MCF 10A (cell line): ENCODE results near the gene GLB1L3. TPM values are rescaled to one million over a fixed set of nuclear protein-coding genes. Genes with fewer than 3 reads are reported as not detected.
A peak's percentile ranks its signal among the peaks of the same experiment; 100 is the strongest.

Experiments used
- BruUV-seq: library from RNA; stranded (reverse); fragments of 400-500 nt; replicated peaks from 2 replicates; lab custom pipeline; 2021; lab: Mats Ljungman, UMichigan
- CTCF ChIA-PET: fragments of 300-600 bp; sonication (Branson Sonifier 250); formaldehyde crosslinking; extraction: SDS; loops from one replicate; lab custom pipeline; 2021; ENCODE audit warnings: antibody characterized with exemption, inconsistent platforms; lab: Yijun Ruan, JAX
- POLR2A ChIA-PET: fragments of 300-600, 350-650 bp; sonication (Branson Sonifier 250); formaldehyde crosslinking; extraction: SDS; loops from one replicate; lab custom pipeline; 2020; ENCODE audit warnings: antibody characterized with exemption, inconsistent platforms; lab: Yijun Ruan, JAX
- DNase-seq: peaks from one replicate; pipeline ENCODE4 v3.0.0-alpha.2; 2018; ENCODE audit not compliant: unreplicated experiment
- H3K27ac Mint-ChIP-seq: one replicate; pipeline ENCODE4 v1.8.0; 2022; ENCODE audit warnings: mild to moderate bottlenecking, low read depth, mixed read lengths; ENCODE audit not compliant: unreplicated experiment
- H3K27me3 Mint-ChIP-seq: one replicate; pipeline ENCODE4 v1.8.0; 2022; ENCODE audit warnings: mixed read lengths; ENCODE audit not compliant: insufficient read depth, unreplicated experiment
- H3K36me3 Mint-ChIP-seq: one replicate; pipeline ENCODE4 v1.8.0; 2022; ENCODE audit warnings: mild to moderate bottlenecking, moderate library complexity, mixed read lengths; ENCODE audit not compliant: insufficient read depth, unreplicated experiment
- H3K4me1 Mint-ChIP-seq: one replicate; pipeline ENCODE4 v1.8.0; 2022; ENCODE audit warnings: mixed read lengths; ENCODE audit not compliant: insufficient read depth, unreplicated experiment
- H3K4me3 Mint-ChIP-seq: one replicate; pipeline ENCODE4 v1.8.0; 2022; ENCODE audit warnings: mild to moderate bottlenecking, moderate library complexity, mixed read lengths; ENCODE audit not compliant: unreplicated experiment
- H3K9me3 Mint-ChIP-seq: one replicate; pipeline ENCODE4 v1.8.0; 2022; ENCODE audit warnings: mixed read lengths; ENCODE audit not compliant: unreplicated experiment
- CTCF ChIP-seq: fragments of 200-600 bp; IDR thresholded peaks from one replicate; pipeline ENCODE4 v1.8.0; 2022; ENCODE audit warnings: antibody characterized with exemption, mild to moderate bottlenecking; ENCODE audit not compliant: unreplicated experiment
- intact Hi-C: fragments of 100-400 bp; cut with micrococcal nuclease; formaldehyde crosslinking; loops from 2 replicates; pipeline ENCODE4 v1.14.1; 2022
- total RNA-seq: library from RNA; stranded (reverse); gene quantifications from 2 replicates; pipeline ENCODE4 v1.2.3, GENCODE V29; 2022

The GLB1L3 gene
- total RNA-seq, 1 experiment from 2014 or later, result not detected

GRCh38 chr11:134328433-134328832 is 52.3 kb downstream of the GLB1L3 start:
- Mint-ChIP-seq H3K27me3 (peaks cover 9% of the 10 kb centered on the region), H3K36me3 (no peaks in the 10 kb centered on the region), H3K4me3 (no peak overlapping the region), H3K27ac (no peak overlapping the region), H3K4me1 (peaks cover 11% of the 10 kb centered on the region), H3K9me3 (no peaks in the 10 kb centered on the region)
- no TSS peak for BruUV-seq
- intact Hi-C loops, result no loop called here
- TF ChIP-seq CTCF, result no peak
- POLR2A ChIA-PET, result no interaction called here
- no peak for DNase-seq
- CTCF ChIA-PET, result interaction anchor here (0.5 to 0.6 kb wide), 3 partner anchors 120 to 314 kb away, joined by 3 read pairs; no protein-coding TSS in a partner anchor

- H3K27ac Mint-ChIP-seq, result peak overlapping the region; percentile 57
- H3K4me3 Mint-ChIP-seq, result peak overlapping the region; percentile 76
- no TSS peak for BruUV-seq
- H3K9me3 Mint-ChIP-seq, result no peaks in the 10 kb centered on the region
- ChIA-PET CTCF (no interaction called here), POLR2A (no interaction called here)
- peaks cover 9% of the 10 kb centered on the region for H3K27me3 Mint-ChIP-seq
- peaks cover 7% of the 10 kb centered on the region for H3K36me3 Mint-ChIP-seq
- TF ChIP-seq CTCF, result no peak
- H3K4me1 Mint-ChIP-seq, result peaks cover 12% of the 10 kb centered on the region
- intact Hi-C loops, result no loop called here
- DNase-seq, result no peak
Measured at GRCh38 chr11:134330611-134331353, 54.6 kb downstream of the GLB1L3 start.

DNA sequence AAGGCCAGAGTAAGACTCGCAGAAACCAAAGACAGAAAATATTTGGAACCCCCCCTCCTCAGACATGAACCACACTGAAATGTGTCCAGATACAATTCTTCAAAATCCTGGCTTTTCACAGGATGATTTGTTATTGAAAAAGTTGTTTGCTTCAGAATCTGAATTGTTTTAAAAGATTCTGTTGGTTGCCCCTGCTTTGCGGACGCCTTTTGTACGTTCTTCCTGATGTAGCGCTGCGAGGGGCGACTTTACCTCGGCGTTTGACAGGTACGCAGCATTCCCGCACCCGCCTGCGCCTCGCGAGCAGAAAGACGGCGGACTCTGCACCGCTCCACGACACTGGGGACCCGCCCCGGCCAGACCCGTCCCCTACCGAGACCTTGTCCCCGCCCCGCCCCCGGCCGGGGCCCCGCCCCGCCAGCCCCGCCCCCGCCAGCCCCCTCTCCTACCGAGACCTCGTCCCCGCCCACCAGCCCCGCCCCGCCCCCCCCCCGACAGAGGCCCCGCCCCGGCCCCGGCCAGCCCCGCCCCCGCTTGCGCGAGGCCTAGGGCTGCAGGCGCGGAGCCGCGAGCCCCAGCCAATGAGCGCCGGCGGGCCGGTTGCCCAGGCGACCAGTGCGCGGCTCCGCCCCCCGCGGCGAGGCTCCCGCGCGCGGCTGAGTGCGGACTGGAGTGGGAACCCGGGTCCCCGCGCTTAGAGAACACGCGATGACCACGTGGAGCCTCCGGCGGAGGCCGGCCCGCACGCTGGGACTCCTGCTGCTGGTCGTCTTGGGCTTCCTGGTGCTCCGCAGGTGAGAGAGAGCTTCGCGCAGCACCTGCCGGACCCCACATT is 55.4 kb downstream of the GLB1L3 start, which contains the start of gene GLB1L2:
Gene GLB1L2, plus strand, starts transcription at position 635 of the 835 bp plus-strand sequence. Its CDS starts 74 bp downstream, at position 709.
- Mint-ChIP-seq H3K4me3 (peak within 1 kb of the TSS; percentile 76), H3K27ac (peak within 1 kb of the TSS; percentile 57)

More for the DNA sequence above, 55.4 kb downstream of the GLB1L3 start, which contains the start of gene GLB1L2:
- Mint-ChIP-seq H3K36me3 (peaks cover 14% of the 10 kb centered on the region), H3K27me3 (peaks cover under 1% of the 10 kb centered on the region), H3K9me3 (no peaks in the 10 kb centered on the region), H3K4me1 (peaks cover 12% of the 10 kb centered on the region)
- DNase-seq, result peak; percentile 72
- ChIA-PET POLR2A (no interaction called here), CTCF (no interaction called here)
- no TSS peak for BruUV-seq
- intact Hi-C loops, result no loop called here
- no peak for TF ChIP-seq CTCF
